CD4-positive, alpha-beta T cell treated with Interleukin-21 for 1 hour (primary cell): ENCODE results near the gene TUBA4A.

Source experiments
- DNase-seq: peaks from one replicate; pipeline ENCODE4 v3.0.0-alpha.2; 2020

Gene TUBA4A

GRCh38 chr2:219286436-219287115 lies 32.9 kb upstream of the TUBA4A start:
- no peak for DNase-seq

- no peak for DNase-seq
These were observed 32.2 kb upstream of the TUBA4A start for GRCh38 chr2:219285894-219286425.

DNA sequence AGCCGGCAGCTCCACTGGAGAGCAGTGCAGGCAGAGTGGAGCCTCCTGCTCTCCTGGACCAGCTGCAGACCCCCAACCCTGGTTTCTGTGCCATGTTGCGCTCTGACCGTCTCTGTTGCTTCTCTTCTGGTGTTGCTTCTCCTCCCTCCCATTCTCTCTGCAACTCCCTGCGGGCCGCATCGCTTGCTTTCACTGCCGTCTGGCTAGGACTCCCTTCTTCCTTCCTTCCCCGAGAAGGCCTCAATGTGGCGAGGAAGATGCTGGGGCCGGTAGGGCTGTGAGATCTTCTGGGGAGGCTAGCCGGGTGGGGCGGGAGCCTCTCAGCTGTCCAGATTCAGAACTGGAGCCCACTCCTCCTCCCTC lies 31.6 kb upstream of the TUBA4A start:
- no peak for DNase-seq

- no peak for DNase-seq
These were observed 31.0 kb upstream of the TUBA4A start for GRCh38 chr2:219284501-219285372.

DNA sequence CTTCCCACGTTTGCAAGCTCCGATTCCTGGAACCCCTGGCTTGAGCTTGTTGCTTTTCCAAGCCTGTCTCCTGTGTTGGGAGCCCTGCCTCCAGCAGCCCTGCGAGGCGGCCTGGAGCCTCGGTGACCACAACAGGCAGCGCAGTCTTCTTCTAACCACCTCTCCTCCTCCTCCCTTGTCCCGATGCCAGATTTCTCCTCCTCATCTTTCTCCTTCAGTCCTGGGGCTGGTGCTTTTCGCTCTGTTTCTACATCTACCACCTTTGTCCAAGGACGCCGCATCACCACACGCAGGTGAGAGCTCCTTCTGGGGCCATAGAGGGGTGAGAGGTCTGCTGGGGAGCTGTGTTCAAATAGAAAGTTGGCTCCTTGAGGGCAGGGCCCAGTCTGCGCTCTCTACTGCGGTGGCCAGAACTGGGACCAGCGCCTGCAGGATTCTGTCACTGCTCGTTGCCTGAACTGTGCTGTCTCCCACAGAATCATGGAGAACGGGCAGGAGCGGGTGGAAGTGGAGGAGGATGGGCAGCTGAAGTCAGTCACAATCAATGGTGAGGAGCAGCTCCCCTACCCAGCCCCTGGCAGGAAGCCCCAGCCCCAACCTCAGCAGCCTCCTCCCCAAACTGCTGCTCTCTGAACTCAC lies 29.3 kb upstream of the TUBA4A start:
- no peak for DNase-seq

DNA sequence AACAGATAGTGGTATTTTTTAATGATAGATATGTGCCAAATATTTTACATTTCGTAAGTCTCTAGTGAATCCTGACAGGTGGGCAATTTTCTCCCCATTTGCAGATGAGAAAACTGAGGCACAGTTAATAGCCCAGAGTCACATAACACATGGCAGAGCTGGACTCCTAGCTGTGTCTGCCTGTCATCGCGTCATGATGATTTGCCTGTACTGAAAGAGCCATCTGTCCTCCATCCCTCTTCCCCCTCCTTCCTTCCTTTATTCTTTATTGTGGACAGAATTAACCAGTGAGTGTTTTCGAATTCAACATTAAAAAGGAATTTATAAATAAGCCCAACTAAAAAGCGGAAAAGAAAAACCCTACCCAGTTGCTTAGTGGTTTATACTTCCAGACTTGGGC lies 28.7 kb upstream of the TUBA4A start:
- DNase-seq, result no peak

DNA sequence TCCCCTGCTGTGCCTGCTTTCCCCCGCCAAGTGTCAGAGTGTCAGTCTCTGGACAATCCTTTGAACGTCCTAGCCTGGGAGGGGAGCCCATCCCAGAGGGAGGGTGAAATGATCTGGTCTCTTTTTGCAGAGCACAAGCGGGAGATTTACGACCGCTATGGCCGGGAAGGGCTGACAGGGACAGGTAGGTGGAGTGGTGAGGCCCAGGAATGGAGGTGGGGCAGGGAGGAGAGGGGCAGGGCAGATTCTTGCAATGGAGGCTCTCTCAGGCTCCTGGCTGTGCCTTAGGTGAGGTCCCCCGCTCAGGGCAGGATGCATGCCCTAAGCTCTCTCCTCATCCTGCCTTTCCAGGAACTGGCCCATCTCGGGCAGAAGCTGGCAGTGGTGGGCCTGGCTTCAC lies 27.9 kb upstream of the TUBA4A start:
- DNase-seq, result no peak

GRCh38 chr2:219280651-219281050 lies 26.9 kb upstream of the TUBA4A start:
- DNase-seq, result no peak

GRCh38 chr2:219279916-219280516 lies 26.3 kb upstream of the TUBA4A start:
- DNase-seq, result no peak

- DNase-seq, result peak; percentile 99
These were observed 25.6 kb upstream of the TUBA4A start, which contains the start of gene DNAJB2 for GRCh38 chr2:219279151-219279915. TSS of gene DNAJB2 (plus strand) at chr2:219279366. CDS start at chr2:219279834, 468 bp downstream.

- DNase-seq, result peak; percentile 22
These were observed 25.0 kb upstream of the TUBA4A start for GRCh38 chr2:219278655-219279150.

- peak; percentile 82 for DNase-seq
These were observed 24.3 kb upstream of the TUBA4A start for GRCh38 chr2:219277703-219278654.

DNA sequence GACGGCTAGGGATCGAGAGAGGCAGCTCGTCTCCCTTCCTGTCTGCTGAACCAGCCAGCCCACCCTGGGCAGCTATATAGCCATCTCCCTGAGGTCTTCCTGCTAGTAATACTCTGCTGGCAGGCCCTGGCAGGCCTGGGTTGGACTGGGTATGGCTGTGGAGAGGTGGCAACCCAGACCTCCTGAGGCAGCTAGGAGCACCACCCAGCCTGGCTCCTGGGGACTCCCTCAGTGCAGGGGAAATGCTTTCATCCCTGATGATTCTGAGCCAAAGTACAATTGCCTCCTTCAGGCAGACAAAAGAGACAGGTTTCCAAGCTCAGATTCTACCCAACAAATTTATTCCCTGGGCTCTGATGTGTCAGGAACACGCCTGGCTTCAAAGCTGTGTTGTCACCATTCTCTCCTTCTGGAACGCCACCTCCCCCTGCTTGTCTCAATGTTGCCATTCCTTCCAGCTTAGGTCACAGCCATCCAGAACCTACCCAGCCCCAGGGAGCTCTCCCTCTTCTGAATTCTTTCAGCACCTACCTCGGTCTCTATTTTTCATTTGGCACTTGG lies 20.7 kb upstream of the TUBA4A start:
- DNase-seq, result no peak

DNA sequence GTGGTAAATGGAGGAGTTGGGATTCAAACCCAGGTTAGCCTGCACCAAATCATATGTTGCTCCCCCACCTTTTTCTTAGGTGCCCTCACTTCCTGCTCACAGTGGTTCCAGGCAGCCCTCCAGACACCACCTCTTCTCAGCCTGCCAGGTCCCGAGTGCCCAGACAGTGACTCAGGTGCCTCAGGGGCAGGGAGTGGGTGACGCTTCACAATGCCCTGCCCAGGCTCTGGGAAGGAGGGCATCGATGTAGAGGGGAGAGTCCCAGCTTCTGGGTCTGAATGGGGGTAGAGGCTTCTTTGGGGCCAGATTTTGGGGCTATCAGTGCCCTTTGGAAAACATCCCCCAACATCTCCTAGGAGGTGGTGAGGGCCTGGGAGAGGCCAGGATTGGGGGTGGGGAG lies 20.2 kb upstream of the TUBA4A start:
- no peak for DNase-seq

- DNase-seq, result no peak
These were observed 19.3 kb upstream of the TUBA4A start for GRCh38 chr2:219272995-219273394.

DNA sequence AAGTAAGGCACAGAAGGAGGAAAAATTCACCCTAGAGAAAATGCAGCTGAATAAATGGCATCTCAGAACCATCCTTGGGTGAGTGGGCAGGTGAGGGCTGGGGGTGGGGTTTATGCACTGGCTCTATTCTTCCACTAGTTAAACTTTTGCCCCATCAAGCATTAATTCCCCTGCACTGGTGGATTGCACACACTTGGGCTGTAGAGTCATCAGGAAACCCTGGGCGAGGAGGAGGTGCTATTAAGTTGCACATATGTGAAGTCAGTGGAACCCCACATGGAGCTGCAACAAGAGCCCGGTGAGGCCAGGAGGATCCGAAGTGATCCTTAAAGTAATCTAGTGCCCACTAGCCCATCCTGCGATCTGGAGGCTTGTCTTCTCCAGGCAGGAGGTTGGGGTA lies 18.6 kb upstream of the TUBA4A start:
- no peak for DNase-seq

GRCh38 chr2:219271021-219271420 lies 17.3 kb upstream of the TUBA4A start:
- DNase-seq, result no peak

DNA sequence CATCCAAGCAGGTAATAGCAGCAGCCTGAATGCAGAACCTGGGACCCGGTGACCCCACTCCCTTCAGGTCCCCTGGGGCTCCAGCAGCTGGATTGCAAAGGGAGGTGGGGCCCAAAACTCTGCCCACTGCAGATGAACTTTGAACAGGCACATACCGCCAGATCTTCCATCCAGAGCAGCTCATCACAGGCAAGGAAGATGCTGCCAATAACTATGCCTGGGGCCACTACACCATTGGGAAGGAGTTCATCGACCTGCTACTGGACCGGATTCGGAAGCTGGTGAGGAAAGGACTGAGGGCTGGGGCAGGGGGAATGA lies 16.3 kb upstream of the TUBA4A start:
- DNase-seq, result no peak

GRCh38 chr2:219269362-219270054 lies 15.8 kb upstream of the TUBA4A start:
- DNase-seq, result no peak

DNA sequence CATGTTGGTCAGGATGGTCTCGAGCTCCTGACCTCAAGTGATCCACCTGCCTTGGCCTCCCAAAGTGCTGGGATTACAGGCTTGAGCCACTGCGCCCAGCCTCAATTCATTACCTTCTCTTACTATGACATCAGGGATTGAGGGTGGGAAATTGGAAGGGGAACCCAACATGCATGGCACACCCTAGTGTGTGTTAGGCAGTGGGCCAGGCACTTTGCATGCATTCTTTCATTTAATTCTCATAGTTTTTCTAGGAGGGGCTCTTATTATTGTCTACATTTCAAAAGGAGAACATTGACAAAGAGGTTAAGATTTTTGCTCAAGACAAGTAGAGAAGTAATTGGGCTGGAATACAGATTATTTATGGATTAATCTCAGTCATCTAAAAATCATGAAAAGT lies 14.6 kb upstream of the TUBA4A start:
- no peak for DNase-seq
